Iris pigment epithelial cell (primary cell): ENCODE measurements around the gene B3GNT8.
"Not testable (repeated sequence)": the region's sequence is repeated elsewhere in the genome, so short reads cannot be mapped to it uniquely, and the experiment has no call there.

Experiments
- DNase-seq: peaks from one replicate; pipeline ENCODE4 v3.0.0-alpha.2; 2011; ENCODE audit warnings: low read depth

B3GNT8 gene

DNA sequence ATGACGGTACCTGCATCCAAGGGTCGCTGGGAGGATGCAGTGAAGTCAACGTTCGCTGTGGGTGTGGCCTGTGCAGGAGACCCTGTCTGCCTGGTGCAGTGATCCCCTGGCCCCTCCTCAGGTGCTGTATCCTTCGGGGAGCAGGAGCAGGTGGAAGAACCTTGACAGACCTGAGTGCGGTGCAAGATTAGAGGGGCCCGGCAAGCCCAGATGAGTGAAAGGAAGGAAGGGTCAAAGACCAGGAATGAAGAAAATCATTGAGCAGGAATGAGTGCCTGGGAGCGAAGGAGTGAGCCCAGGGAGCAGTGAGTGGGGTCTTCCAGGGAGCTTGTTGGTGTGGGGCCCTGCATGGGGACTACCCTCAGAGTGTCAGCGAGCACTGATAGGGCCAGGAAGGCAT, 12.7 kb downstream of the B3GNT8 start:
- no peak for DNase-seq

DNA sequence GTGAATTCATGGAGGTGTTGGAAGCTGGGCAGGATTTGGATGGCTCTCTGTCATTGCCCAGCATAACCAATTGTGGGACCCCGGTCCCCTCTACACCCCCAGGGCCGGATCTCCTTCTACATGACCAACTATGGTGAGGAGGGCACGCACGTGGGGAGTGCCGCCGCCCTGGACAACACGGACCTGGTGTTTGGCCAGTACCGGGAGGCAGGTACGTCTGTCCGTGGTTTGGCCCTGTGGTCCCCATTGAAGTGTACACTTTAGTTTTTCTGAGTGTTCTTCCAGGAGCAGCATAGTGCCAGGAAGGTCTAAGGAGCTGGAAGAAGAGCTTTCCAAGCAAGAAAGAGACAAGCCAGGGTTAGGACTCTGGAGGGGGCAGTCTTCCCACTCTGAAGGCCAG, 13.2 kb downstream of the B3GNT8 start:
- no peak for DNase-seq

DNA sequence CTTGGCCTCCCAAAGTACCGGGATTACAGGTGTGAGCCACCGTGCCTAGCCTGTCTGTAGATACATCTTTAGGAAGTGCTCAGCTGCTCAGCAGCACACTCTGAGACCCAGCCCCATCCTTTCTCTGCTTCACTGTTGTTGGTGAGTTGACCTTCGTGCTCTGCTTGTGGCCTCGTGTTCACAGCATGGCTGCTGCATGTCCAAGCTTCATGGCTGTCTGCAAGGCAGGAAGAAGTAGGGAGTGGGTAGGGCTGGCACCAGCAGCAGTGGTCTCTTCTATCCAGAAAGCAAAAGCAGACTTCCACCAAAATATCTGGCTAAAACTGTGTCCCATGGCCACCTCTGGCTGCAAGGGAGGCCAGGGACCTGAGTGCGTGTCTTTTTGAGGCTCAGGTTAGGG, 14.2 kb downstream of the B3GNT8 start:
- DNase-seq, result no peak

DNA sequence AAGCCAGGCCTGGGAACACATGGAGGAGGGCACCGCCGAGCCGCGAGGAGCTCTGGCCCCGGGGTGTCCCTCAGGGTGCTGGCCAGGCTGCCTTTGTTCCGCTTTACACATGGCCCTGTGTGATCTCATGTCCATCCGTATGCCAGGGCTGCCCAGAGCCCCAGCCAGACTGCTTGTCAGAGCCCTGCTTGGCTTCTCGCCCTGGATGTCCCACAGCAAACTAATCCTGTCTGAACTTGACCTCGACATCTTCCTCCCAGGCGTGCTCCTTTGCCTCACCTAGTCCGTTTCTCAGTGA, 15.3 kb downstream of the B3GNT8 start:
- DNase-seq, result no peak

DNA sequence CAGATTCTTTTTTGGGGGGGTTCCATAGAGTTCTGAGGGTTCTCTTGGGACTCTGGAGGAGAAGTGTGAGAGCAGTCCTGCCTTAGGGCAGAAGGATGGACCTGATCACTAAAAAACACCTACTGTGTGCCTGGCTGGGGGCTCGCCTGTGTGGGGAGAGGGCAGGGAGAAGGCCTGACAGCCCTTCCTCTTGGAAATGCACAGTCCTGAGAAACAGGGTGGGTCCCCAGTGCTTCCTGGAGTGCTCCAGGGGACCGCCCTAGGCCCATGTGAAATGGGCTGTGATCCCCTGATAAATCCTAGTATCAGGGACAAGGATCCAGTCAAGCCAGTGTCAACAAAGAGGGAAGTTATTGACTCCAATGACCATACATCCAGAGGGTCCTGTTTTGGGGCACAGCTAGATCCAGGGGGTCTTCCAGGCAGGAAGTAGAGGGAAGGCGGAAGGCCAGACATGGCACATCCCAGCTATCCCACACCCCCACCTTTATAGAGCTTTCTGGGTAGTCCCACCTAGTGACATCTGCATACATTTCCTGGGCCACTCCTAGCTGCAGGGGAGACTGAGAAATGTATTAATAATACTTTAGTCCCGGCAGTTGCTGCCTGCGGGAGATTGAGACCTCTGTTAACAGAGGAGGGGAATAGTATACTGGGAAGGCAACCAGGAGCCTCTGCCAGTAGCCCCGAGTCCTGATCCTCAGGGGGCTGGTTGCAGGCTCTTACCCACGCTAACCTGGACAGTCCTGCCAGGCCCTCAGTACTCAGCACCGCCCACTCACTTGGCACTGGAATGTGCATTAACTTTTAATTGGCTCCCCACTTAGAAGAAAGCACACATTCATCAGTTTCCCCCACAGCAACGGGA, 15.8 kb downstream of the B3GNT8 start:
- DNase-seq, result no peak

DNA sequence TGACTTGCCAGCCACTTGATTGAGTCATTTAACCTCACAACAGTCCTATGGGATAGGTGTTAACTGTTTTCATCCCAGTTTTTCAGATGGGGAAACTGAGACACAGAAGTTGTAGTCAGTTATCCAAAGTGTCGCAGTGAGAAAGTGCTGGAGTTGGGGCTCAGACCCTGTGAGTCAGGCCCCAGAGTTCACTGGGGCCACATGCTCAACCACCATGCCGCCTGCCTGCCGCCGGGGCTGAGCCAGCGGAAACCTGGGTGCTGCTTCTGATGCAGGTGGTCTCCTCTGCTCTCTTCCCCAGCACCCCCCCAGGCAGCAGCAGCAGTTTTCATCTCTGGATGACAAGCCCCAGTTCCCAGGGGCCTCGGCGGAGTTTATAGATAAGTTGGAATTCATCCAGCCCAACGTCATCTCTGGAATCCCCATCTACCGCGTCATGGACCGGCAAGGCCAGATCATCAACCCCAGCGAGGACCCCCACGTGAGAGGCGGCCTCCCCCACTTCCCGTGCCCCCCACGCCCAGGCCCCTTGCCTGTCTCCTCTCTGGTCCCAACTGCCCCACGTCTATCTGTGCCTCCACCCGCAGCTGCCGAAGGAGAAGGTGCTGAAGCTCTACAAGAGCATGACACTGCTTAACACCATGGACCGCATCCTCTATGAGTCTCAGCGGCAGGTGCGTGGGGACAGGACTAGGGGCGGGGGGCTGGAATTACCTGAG, 16.7 kb downstream of the B3GNT8 start:
- DNase-seq, result no peak

DNA sequence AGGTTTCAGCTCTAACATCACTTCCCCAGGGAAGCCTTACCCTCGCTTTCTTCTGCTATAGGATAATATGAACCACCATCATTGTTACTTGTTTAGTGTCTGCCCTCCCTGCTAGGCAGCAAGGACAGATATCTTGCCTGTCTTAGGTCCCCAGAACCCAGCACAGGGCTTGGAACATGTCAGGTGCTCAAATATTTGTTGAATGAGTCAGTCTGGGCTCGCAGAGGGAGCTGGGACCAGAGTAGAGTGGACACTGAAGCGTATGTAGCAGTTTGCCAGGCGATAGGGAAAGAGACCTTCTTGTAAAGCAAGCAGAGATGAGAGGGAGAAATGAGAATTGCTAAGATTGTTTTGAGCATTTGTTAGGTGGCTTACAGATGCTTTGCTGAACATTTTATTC, 17.9 kb downstream of the B3GNT8 start:
- peak; percentile 61 for DNase-seq

DNA sequence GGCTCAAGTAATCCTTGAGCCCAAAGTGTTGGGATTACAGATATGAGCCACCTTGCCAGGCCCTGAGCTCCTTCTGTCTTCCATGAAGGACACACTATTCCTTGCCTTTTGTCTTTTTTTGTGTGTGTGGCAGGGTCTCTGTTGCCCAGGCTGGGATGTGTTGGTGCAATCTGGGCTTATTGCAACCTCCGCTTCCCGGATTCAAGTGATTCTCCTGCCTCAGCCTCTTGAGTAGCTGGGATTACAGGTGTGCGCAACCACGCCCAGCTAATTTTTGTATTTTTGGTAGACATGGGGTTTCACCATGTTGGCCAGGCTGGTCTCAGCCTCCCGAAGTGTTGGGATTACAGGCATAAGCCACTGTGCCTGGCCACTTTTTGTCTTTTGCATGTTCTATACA, 18.3 kb downstream of the B3GNT8 start:
- DNase-seq, result not testable (repeated sequence)

DNA sequence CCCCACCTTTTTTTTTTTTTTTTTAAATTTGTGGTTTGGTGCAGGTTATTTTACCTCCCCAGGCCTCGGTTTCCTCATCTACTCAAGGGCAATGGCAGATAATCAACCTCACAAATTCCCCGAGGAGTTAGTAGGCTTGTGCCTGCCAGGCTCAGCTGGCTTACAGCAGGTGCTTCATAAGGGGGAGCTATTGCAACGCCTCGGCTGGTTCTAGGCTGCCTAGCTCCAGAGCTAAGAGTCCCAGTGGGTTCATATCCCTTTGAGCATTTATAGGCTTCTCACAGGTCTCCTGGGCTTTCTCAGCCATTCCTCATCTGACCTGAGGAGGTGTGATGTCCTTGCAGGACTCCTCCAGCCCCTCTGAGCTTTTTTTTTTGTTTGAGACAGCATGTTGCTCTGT, 18.9 kb downstream of the B3GNT8 start:
- no peak for DNase-seq

DNA sequence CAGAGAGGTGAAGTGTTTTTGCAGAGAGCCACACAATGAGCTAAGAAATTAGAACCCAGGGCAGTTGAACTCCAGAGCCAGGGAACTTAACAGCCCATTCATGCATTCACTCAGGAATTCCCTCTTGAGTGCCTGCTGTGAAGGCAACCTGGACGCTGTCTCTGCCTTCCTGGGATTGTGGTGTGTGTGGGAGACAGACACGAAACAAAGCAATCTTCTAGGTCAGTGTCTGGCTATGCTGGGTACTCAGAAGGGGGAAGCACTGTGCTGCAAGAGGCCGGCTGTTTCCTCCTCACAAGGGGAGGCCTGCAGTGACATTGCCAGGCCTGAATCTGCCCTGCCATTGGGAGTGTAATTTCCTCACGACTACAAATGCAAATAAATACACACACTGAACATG, 19.9 kb downstream of the B3GNT8 start:
- peak; percentile 35 for DNase-seq

DNA sequence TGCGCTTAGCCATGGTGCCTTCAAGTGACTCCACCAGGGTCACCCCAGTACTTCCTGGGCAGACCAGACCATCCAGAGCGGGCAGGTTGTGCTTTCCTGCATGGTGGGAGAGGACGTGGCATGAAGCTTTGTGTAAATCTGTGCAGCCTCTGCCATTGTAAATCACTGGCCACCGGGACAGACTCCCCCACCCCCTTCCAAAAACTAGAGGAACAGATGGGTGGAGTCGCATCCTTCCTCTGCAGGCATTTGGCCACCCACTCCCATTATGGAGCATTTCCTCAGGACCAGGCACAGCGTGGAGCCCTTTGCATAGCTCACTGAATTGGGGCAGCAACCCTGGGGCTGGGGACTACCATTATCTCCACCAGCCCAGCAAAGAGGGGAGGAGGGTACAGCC, 21.4 kb downstream of the B3GNT8 start:
- DNase-seq, result no peak

DNA sequence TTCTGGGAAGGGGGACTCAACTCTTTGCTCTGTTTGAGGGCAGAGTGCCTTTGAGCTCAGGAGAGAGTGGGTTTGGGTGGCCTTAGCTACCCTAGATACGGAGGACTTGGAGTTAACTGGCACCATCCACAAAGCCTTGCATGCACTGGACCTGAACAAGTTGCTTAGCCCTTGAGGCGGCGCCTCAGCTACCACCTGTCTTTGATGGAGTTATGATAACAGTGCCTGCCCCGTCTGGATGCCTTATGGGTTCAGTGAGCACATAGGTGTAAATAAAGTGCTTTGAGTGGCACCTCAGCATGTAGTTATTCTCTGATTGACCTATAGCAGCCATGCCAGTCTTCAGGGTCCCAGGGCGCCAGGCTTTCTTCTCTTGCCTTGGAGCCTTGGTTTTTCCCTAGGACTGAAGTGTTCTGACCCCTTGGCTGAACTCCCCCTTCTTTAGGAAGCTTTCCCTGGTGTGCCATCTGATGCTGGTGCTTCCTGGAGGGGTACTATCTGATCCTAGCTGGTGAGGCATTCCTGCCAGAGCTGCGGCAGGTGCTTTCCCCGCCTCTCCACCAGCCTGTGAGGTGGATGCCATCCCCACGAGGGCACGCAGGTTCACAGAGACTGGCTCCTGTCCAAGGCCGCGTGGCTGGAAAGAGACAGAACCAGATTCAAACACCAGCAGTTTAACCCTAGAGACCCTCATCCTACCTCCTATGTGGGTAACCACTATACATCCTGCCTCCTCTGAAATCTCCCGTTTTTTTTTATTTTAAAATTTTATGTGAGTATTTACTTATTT, 23.8 kb downstream of the B3GNT8 start:
- no peak for DNase-seq

DNA sequence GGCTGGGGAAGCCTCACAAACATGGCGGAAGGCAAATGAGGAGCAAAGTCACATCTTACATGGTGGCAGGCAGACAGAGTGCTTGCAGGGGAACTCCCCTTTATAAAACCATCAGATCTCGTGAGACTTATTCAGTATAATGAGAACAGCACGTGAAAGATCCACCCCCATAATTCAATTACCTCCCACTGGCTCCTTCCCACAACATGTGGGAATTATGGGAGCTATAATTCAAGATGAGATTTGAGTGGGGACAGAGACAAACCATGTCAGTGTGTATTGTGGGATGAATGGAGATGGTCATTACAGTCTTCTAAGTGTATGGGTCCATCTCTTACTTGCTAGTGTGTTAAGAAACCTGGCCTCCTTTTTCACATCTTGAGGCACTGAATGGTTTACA, 25.2 kb downstream of the B3GNT8 start:
- DNase-seq, result no peak

DNA sequence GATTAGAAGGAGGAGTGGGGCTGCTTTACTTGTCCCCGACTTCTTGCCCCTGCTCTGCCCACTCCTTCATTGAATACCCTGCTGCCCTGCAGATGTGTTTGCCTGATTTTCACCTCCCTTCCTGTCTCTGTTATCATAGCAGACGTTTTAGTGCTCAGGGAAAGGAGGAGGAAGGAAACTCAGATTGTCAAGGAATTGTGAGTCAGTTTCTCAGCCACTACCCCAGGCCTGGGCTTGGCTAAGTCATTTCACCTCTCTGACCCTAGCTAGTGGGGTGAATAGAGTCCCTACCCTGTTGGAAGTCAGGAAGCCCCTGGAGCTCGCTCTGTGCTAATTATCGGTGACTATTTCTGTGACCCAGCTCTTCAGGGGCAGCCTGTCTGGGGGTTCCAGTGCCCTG, 25.7 kb downstream of the B3GNT8 start:
- no peak for DNase-seq

DNA sequence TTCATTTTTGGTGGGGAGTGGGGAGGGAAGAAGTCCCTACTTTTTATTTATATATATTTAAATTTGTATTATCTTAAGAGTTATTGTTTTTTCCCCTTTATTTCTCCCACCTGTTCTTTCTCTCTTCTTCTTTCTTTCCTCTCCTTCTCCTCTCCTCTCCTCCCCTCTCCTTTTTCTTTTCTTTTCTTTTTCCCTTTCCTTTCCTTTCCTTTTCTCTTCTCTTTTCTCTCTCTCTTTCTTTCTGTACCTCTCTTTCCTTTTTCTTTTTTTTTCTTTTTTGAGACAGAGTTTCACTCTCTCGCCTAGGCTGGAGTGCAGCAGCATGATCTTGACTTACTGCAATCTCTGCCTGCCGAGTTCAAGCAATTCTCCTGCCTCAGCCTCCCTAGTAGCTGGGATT, 27.6 kb downstream of the B3GNT8 start:
- DNase-seq, result no peak

DNA sequence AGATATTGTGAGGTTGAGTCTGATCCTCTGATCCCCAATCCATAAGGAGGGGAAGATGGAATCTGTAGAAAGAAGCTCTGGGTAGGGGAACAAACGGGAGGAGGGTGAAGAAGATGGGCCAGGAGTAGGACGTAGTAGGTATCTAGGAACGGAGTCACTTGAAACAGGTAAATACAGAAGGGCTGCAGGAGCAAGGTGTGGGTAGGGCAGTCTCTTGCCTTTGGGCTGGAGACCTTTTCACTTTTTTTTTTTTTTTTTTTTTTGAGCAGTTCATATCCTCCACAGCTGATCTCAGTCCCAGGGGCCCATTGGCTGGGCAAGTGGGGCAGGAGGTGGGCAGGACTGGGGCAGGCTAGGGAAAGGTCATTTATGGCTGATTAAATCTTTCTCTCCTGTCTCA, 28.1 kb downstream of the B3GNT8 start:
- DNase-seq, result no peak

DNA sequence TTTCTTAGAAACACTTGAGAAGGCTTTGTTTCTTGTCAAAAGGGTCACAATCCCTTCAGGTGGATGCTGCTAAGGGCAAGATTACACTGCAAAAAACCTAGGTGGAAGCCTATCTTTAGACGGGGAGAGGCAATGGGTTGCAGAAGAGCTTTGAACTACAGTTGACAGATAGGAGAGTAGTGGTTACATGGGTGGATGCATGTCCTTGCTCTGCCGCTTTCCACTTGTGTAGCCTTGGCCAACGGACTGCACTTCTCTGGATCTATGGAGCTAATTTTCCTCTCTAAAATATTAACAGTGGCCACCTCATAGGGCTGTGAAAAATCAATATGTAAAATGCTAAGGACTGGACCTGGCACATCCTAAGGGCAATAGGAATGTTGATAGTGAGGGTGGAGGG, 28.6 kb downstream of the B3GNT8 start:
- no peak for DNase-seq

DNA sequence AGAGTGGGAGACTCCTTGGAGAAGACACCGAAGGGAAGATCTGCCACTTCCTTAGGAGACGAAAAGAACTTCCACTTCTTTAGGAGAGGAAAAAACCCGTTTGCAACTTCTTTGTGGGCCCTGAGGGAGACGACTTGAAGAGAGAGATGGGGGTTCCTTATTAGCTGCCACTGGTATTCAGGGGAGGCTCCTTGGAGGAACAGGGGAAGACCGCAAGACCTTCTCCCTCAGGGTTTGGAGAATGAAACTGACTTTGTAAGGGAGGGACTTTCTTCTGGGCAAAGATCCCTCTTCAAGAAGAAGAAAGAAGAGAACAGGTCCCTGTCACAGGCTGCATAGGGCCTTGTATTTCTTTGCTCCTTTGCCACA, 29.1 kb downstream of the B3GNT8 start:
- no peak for DNase-seq

DNA sequence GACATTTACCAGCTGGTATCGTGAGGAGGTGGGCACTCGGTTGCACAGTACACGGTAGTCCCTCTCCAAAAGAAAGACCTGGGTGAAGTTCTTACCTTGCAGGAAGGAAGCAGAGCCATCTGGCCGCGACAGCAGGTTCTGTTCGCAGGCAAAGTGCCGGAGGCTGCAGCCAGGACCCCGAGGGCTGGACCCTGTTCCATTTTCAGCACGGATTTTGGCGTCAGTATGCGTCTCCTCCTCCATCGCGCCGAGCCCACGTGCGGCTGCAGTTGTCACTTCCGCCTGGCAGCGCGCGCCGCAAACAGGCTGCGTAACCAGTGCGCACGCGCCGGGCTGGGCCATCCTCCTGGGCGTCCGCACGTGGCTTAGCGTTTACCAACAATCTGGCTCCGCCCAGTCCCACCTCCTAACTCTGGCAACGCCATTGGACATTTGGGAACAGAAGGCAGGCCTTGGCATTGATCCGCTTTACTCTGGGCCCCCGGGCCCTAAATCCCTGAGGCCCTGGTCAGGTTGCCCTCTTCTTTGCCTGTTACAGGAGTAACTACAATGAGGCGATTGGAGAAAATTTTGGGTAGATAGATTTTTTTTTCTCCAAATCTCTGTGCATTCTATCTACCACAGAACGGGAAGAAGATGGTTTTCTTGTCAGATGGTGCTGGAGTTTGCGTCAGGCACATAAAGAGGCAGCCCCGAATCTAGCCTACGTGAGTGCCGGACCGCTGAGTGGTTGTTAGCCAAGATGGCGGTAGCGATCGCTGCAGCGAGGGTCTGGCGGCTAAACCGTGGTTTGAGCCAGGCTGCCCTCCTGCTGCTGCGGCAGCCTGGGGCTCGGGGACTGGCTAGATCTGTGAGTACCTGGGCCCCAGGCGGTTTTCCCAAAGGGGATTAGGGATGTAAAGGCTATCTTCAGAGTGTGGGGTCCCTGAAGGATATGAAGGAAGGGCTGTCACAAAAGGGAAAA, 29.8 kb downstream of the B3GNT8 start, which contains the start of the genes BCKDHA and EXOSC5:
Gene BCKDHA (plus strand): TSS at position 733 of the 964 bp plus-strand sequence. CDS start 10 bp downstream, at position 743.
Gene EXOSC5 (minus strand): TSS at position 274 of the 964 bp plus-strand sequence. CDS start 31 bp downstream, at position 243.
- DNase-seq, result peak; percentile 99

DNA sequence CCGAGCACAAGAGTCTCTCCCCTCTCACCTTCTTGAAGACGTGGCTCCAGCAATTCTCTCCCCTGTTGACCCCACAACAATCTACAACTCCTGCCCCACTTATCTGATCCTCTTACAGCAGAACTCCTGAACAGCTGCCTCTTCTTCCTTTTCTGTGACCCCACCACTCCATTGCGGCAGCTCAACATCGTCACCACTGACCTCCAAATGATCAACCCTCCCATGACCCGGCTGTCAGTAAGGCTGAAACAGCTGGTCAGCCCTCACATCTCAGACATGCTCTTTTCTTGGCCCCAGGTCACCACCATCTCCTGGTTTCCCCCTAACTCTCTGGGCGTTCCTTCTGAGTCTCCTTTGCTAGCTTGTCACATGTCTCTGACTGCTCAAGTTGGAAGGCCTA, 31.8 kb downstream of the B3GNT8 start:
- no peak for DNase-seq

DNA sequence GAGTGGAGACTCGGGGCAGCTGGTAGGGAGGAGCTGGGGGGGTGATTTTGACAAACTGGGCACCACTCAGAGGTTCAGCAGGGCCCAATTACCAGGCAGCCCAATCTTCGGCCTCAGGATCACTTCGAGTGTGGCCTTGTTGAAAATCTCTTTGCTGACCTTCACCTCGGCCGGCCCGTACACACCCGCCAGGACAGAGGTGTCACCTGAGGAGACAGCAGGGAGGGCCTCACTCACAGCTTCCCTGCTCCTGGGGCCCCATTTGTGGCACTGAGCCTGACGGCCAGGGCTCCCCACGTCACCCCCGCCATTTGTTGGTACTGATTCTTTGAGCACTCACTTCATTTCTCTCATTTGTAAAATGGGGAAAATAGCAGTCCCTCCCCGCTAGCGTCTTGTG, 34.4 kb downstream of the B3GNT8 start:
- DNase-seq, result no peak

DNA sequence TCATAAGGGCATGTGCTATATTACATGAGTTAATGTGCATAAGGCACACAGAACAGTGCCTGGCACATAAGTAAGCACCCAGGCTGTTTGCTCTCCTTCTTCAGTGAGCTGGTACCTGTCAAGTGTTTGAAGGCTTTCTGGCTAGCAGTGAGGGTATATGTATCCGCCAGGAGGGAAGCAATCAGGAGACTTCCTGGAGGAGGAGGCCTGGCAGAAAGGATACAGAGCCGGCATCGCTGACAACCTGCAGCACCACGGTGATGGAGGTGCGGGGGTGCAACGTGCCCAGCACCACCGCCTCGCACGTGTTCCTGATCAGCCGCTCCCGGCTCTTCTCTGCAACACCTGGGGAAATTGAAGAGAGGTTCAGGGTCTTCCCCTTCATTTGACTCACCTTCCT, 35.6 kb downstream of the B3GNT8 start:
- no peak for DNase-seq
